Iris pigment epithelial cell (primary cell): ENCODE measurements around the gene PDPK1.

Experiments used
- DNase-seq: peaks from one replicate; pipeline ENCODE4 v3.0.0-alpha.2; 2011; ENCODE audit warnings: low read depth

PDPK1 gene

GRCh38 chr16:2507052-2507659 is 30.7 kb upstream of the PDPK1 start:
- no peak for DNase-seq

DNA sequence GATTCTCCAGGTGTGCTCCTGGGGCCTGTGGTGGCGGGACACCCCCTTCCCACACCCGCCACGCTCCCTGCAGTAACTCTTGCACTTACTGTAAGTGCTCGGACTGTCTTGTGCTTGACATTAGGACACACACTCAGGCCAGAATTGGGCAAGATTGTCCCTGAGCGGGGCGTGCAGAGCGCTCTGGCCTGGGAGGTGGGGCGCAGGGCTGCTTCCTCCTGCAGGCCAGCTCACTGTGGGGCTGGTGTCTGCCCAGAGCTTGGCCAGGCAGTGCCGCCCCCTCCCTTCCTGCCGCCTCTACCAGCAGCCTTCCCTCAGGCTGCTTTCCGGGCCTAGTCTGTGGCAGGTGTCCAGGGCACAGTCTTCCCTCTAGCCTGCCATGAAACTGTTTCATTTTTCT is 30.2 kb upstream of the PDPK1 start:
- DNase-seq: no peak

- no peak for DNase-seq
Observed at GRCh38 chr16:2508722-2509400, 29.0 kb upstream of the PDPK1 start.

- peak; percentile 68 for DNase-seq
Observed at GRCh38 chr16:2511128-2511800, 26.6 kb upstream of the PDPK1 start.

DNA sequence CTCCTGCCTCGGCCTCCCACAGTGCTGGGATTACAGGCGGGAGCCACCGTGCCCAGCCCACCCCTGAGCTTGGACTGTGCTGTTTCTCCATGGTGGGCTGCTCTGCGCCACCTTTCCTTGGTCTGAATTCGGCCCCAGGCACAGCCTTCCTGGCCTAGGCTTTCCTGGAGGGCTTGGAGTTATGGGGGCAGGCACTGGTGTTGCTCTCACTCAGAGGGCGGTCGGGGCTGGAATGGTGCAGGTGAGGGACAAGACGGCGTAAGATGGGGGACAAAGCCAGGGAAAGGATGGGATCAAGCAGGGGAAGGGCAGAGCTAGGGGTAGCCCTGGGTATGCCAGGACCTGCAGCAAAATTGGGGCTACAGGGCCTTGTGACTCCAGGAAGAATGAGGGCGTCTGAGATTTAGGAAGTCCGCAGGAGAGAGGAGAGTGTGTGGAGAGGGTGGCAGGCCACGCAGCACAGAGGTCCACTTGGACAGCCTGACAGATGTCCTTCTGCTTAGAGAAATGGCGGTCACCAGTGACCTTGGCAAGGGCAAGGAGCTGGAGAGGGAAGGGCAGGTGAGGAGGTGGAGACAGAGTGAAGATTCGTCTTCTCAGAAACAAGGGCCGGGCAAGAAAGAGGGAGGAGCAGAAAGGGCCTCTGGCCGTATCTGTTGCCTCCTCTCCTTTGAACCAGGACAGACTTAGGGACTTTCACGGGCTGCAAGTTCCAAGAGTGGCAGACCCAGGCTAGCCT is 25.7 kb upstream of the PDPK1 start:
- DNase-seq: no peak

DNA sequence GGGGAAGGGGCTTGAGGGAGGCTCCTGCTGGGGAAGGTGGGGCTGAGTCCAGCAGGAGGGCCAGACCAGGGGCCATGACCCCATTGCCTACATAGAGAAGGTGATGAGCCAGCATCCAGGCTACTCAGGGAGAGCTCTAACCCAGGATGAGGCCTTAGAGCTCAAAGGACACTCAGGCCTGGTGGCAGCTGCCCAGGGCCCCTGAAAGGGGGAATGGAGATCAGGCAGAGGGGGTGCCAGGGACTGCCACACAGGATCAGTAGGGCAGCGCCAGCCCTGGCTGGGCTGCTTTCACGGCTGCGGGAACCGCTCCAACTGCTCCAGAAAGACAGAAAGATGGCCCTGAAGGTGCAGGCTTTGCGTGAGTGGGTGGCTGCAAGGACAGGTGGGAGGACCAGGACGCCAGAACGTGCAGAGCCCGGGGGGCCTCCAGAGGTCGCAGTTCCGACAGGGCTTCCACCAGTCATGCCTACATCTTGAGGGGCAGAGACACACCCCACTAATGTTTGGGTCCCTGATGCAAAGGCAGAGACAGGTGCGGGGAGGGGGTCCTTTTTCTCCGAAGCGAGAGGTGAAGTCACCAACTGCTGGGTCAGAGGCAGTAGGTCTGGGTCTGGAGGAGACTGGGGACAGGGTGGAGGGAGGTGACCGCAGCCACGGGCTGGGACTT is 25.0 kb upstream of the PDPK1 start:
- no peak for DNase-seq

DNA sequence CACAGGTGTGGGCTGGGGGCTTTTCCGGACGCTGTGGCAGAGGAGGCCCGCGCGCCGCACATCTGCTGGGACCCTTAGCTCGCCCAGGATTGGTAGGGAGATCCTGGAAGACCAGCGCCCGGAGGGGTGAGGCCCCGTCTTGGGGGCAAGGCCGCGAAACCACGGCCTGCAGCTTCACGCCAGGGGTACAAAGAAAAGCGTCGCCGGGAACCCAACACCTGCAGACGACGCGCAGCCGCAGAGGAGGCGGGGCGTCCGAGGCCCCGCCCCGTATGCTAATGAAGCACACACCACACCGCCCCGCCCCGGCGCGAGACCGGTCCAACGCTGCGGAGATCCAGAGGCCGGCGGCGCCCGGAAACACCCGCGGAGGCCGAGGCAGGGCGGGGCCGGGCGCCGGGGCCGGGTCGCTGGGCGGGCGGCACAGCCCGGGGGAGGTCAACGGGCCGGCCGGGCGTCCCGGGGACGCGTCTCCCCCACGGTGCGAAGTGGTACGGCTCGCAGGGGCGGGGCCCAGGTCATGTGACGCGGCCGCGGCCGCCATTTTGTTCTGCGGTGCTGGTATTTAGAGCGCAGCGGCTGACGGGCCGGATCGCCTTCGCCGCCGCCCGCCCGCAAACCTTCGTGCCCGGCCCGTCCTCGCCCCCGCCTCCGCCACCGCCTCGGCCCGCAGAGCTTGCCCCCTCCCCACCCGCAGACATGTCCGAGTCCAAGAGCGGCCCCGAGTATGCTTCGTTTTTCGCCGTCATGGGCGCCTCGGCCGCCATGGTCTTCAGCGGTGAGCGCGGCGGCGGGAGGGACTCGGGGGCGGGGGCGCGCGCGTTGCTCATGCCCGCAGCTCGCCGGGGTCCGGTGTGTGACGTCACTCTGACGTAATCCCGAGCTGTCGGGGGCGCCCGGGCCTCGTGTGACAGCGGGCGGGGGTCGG is 24.2 kb upstream of the PDPK1 start, which contains the start of gene ATP6V0C:
ATP6V0C (plus strand) TSS at position 548 of the 928 bp plus-strand sequence; CDS start at position 700, 152 bp downstream.
- DNase-seq: peak; percentile 84

- DNase-seq: no peak
Observed at GRCh38 chr16:2514333-2515179, 23.3 kb upstream of the PDPK1 start.

DNA sequence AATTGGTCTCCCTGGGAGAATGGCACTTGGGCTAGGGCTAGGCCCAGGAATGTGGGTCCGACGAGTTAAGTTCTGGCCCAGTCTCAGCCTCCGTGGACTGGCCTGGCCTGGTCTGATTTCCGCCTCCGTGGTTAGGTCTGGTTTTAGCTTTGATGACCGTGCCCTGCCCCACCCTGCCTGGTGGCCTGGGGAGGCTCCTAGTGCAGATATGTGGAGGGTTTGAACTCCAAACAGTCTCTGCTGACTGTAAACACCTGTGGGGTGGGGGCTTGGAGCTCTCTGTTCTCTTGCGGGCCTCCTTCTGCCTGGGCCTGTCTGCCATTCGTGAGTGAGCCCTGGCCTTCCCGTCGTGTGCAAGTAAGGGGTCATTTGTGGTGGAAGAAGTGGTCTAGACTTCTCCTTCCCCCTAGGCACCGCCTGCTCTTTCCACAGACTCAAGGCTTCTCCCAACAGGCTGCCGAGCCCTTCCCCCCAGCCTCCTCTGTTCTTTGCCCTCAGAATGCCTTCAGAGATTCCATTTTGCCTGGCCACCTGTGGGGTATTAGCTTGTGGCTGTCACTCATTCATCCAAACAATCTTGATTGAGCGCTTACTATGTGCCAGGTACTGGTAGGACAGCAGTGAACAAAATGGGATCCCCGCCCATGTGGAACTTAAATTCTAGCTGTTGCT is 22.5 kb upstream of the PDPK1 start:
- no peak for DNase-seq

DNA sequence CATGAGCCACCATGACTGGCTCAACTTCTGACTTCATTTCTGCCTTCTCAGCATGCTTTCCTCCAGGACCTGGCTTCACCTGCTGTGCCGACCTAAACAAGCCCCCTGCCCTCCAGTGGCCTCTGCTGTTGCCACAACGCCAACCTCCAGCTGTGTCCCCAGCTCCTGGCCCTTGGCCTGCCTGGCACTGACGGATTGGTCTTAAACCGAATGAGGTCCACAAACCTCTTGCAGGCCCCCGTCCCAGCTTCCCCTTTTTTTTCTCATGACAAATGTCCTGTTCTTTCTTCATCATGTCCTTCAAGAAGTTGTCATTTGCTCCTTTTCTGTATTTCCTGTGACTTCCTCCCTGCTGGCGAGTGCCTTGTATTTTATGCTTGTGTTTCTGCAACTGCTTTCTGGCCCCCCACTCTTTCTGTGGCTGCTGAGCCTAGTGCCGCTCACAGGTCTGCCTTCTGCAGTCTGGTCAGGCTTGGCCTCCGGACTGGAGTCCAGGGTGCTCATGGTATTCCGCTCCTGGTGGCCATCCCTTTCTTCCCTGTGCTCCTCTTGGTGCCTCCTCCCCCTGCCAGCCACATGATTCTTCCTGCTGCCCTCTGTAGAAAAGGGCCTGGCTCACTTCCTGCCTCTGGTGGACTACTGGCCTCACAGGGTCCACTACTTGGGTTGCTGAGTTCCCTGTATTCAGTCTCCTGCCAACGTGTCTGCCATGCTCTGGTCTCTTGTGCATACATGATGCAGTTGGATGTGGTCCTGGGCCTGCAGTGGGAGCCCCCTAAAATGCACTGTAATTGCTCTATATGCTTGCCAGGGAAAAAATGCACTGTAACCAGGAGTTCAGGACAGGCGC is 21.2 kb upstream of the PDPK1 start:
- DNase-seq: no peak

- DNase-seq: no peak
Observed at GRCh38 chr16:2517954-2518605, 19.7 kb upstream of the PDPK1 start.

DNA sequence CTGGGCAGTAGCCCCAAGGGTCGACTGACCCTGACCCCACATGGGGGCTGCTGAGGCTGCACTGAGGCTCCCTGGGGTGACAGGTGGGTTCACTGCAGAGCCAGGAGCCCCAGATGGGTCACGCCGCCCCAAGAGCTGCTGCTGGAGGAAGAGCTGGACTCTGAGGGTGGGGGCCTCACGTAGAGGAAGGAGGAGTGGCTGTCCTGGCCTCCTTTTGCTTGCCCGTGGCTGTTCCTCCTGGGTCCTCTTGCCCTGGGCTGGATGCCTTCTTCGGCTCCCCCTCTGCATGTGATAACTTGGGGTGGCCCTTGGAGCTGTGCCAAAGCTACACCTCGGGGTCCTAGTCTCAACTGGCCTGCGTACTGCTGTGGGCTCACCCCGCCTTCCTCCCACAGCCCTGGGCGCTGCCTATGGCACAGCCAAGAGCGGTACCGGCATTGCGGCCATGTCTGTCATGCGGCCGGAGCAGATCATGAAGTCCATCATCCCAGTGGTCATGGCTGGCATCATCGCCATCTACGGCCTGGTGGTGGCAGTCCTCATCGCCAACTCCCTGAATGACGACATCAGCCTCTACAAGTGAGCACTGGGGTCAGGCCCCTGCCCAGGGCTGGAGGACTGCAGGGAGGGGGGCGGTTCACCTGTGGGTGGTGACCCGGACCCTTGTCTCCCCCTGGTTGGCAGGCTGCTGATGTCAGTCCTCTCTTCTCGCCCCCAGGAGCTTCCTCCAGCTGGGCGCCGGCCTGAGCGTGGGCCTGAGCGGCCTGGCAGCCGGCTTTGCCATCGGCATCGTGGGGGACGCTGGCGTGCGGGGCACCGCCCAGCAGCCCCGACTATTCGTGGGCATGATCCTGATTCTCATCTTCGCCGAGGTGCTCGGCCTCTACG is 18.8 kb upstream of the PDPK1 start:
- no peak for DNase-seq

- DNase-seq: no peak
Observed at GRCh38 chr16:2519711-2520080, 18.1 kb upstream of the PDPK1 start.

- DNase-seq: peak; percentile 88
Observed at GRCh38 chr16:2520097-2520783, 17.6 kb upstream of the PDPK1 start, which contains the start of gene AMDHD2. Gene AMDHD2 (plus strand): TSS chr16:2520371. CDS start chr16:2520459, 88 bp downstream.

GRCh38 chr16:2520784-2521531 is 16.9 kb upstream of the PDPK1 start:
- DNase-seq: peak; percentile 27
